Stimulated activated CD8-positive, alpha-beta memory T cell treated with anti-CD3 and anti-CD28 coated beads, Interleukin-4, amount 100 ng/mL, for 4 hours (primary cell): ENCODE measurements around the gene FAM76A.
"Not testable (repeated sequence)": the region's sequence is repeated elsewhere in the genome, so short reads cannot be mapped to it uniquely, and the experiment has no call there.

Source experiments
- DNase-seq, 2 donors: peaks; one replicate each; pipeline ENCODE4 v3.0.0-alpha.2; 2020; ENCODE audit warnings: low read depth in 2 of 2, low spot score in 1 of 2

FAM76A gene

DNA sequence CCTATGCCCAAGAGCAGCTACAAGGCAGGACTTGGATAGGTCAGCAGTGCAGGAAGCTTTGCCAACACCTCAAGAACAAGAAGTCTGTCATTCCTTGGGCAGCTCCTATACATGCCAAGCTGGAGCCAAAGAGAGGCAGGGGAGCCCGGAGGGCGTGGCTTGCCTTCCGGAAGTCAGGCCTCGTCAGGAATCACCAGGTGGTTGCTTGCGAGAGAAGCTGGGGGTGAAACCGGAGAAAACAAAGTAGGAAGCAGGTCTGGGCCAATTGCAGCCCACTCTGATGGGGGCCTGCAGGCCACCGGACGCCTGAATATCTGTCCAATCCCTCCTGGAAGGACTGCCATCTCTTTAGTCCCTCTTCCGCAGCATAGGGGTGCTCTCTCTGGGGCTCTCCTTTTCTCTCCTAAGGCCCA, 794 bp upstream of the FAM76A start:
- no peak for DNase-seq

DNA sequence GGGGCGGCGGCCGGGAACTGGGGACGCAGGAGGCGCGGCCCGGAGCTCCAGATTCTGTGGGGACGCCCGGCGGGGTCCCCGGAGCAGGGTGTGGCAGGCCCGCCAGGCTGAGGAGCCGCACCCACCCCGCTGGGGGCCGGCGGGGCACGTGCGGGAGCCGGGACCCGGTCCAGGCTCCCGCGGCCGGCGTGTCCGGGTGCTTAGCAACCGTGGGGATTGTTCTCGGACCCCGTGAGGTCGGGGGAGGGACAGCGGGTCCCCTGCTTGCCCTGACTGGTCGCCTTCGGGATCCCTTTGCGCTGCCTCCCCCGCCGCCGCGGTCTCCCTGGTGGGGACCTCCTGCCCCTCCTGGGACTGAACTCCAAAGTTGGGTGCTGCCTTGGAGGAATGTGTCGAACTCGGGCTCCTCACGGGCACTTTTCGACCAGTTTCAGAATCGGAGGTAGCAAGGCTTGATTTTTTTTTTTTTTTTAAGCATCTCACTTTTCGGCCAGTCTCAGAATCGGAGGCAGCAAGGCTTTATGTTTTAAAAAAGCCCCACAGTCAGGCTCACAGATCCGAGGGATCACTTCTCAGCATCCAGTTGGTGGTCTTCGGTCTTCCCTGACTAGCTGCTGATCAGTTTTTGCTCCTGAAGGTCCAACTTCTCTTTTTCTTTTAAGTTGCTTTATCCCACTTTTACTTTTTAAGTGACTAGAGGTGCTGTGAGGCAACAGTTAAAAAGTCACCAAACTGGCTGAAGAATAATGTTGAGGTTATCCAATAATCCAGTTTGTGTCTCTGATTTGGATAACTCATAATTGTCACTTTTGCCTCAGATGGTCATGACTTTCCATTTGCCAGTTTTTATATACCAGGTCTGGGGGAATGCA, 648 bp downstream of the FAM76A start:
- DNase-seq = peak in 1 of 2 donors; percentile 7

DNA sequence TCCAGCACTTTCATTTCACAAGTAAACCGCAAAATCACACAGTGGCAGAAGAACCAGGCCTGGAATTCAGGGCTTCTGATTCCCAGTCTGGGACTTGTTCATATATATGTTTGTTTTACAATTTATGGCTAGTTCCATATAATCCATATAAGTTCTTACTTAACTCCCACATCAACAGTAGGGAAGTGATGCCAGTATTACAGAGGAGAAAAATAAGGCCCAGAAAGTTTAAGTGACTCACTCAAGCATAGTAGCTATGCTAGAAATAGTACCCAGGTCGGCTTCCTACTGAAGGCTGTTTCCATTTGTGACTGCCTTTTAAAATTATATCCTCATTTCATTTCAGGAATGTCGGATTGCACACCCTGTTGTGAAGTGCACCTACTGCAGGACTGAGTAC, 1.4 kb downstream of the FAM76A start:
- DNase-seq = no peak

DNA sequence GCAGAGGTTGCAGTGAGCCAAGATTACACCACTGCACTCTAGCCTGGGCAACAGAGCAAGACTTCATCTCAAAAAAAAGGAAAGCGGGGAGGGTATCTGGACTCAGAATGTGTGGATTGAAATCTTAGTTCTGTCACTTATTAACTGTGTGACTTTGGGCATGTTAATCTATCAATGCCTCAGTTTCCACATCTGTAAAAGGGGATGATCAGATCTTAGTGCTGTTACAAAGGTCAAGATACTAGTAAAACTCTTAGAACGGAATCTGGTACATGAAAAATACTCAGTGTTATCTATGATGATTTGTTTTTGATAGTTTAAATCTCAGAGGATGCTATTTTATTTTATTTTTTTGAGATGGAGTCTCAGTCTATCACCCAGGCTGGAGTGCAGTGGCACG, 10.5 kb downstream of the FAM76A start:
- DNase-seq = no peak

DNA sequence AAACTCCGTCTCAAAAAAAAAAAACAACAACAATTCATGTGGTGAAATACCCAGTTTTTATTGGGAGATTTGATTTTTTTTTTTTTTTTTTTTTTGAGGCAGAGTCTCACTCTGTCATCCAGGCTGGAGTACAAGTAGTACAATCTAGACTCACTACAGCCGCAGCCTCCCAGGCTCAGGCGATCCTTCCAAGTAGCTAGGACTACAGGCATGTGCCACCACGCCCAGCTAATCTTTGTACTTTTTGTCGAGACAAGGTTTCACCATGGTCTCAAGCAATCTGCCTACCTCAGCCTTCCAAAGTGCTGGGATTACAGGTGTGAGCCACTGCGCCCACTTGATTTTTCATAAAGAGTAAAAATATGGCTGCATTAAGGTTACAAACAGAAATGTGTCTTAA, 15.4 kb downstream of the FAM76A start:
- DNase-seq = no peak

DNA sequence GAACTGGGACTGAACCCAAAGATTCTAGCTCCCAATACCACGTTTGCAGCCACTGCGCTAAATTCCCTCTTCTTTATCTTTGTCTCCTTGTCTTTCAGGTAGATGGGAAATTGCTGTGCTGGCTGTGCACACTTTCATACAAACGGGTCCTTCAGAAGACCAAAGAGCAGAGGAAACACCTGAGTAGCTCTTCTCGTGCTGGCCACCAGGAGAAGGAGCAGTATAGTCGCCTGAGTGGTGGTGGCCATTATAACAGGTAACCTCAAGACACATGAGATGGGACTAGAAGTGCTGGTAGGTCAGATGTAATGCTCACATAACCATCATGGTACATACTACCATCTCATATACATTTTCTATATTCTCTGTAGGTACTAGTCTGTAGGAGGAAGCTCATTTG, 18.8 kb downstream of the FAM76A start:
- no peak for DNase-seq

DNA sequence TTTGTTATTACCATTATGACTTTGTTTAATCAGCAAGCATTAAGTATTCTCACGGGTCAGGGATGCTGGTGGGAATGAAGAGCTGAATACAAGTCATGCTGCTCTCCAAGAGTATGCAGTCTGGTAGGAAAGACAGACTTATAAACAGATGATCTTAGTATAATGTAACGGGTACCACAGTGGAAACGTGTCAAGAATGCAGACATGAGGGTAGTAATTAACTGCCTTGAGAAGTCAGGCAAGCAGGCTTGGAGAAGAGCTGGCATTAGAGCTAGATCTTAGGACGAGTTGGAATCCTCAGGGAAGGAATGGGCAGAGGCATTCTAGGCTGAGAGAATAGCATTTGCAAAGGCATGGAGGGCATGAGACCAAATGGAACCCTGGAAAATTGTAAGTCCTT, 19.7 kb downstream of the FAM76A start:
- DNase-seq = no peak

DNA sequence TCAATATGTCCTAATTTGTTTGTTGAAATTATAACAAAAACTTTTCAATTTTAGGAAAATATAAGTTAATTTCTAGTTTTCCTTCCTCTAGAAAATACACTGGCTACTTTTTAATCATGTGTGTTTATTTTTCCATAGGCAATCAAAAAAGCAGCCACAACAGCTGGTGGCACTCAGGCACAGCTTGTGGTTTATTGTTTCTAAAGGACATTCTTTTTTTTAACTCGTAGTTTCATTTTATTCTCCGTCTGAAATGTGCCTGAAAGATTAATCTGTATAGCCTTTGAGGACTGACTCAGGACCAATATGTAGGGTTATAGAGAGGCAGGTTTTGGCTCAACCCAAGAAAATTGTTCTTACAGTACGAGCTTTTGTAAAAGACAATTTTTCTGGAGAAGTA, 26.6 kb downstream of the FAM76A start:
- no peak for DNase-seq

DNA sequence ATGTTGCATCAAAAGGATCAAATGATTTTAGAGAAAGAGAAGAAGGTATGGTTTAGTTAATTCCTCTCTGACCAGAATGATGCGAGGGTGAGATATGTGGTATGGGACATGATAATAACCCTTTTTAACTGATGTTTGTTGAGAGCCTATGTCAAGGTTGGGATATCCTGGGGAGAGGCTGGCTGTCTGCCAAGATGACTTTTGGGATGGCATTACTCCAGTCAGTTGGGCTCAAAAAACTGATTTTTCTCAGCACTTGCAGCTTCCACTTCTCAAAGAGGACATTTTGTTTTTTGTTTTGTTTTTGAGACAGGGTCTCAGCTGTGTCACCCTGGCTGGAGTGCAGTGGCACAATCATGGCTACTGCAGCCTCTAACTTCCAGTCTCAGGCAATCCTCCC, 29.5 kb downstream of the FAM76A start:
- DNase-seq = no peak

DNA sequence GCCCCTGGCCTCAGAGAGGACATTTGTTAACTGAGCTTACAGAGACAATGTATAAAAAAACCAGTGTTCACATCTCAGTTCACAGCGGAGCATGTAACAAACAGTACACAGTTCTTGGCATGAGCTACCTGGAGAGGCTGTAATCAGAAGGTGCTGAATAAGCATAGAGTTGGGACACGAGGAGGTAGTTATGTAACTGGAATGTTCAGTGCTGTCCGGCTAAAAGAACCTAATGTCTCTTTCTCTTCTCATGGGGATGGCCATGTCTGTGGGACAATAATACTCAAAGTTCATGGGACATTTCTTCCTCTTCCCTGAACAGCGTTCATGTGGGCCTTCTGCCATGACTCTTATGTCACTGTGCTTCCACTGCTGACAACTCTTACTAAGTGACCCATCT, 30.1 kb downstream of the FAM76A start:
- no peak for DNase-seq

DNA sequence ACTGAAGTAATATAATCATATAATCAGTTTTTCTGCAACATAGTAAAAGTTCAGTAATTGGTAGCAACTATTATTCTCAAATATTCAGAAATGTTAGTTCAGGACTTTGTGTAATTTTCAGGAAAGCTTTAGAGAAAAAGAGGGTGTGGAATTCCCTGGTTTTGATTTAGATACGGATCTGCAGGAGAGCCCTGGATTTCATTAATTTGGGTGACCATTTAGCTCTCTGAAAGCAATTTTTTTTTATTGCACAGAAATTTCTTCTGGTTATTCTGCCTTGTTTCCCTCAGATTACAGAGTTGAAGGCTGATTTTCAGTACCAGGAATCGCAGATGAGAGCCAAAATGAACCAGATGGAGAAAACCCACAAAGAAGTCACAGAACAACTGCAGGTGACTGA, 33.5 kb downstream of the FAM76A start:
- DNase-seq = no peak

DNA sequence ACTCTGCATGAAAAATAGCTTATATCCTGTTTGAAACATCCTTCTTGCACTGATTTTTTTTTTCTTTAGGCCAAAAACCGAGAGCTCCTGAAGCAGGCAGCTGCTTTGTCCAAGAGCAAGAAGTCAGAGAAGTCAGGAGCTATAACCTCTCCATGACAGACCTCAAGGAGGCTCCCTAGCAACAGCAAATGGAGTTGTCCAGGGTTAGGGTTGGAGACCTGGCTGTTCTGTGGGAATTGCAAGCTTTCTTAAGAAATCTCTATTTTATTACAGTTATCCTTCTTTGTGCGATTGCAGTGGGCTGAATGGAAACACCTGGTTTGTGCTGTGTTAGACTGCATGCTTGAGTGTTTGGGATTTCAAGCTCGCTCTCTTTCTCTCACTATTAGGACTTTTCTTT, 34.7 kb downstream of the FAM76A start:
- DNase-seq = no peak

DNA sequence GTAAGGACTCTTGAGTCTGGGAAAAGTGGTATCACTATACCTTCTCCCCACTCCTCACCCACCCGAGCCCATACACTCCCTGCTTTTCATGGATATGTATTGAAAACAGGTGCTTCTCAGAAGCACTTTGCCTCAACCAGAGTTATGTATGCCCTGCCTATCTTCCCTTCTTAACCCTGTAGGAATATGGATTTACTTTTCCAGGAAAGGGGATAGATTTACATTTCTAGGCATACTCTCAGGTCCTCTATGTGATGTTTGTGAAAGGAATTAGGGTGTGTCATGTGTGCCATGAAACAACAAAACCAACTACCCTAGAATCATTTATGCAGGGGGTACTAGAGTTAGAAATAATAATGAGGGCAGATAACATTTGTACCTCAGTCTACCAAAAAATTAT, 36.3 kb downstream of the FAM76A start:
- DNase-seq = no peak

DNA sequence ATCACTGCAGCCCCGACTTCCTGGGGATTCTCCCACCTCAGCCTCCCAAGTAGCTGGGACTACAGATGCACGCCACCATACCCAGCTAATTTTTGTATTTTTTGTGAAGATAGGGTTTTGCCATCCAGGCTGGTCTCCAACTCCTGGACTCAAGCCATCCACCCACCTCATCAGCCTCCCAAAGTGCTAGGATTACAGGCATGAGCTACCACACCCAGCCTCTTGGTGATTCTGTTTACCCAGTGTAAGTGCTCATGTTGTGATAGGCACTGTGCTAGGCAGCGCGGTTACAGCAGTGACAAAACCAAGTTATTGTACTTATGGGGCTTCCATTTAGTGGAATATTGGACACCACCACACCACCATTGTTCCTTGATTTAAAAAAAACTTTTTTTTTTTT, 37.6 kb downstream of the FAM76A start:
- no peak for DNase-seq

DNA sequence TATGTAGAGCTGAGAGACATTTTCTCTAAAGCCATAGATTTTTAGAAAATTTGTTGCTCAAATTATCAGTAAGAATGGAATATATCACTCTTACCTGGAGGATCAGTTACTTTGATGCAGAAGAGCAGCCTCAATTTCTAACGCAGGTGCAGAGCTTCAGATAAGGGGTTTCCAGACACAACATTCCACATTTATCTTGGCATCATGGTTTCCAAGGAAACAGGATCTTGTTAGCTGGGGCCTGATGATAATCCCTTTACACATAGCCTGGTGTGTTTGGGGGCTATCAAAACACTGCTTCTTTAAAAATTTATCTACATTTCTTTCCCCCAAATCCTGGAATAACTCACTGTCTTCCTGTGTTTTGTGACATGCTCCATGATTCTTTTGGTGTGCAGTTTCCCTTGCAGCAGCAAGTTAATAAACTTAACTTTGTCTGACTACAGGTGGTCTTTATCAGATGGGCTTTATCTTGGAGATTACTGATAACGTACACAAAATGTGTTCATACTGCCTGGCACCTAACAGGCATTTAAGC, 44.6 kb downstream of the FAM76A start:
- DNase-seq = no peak

DNA sequence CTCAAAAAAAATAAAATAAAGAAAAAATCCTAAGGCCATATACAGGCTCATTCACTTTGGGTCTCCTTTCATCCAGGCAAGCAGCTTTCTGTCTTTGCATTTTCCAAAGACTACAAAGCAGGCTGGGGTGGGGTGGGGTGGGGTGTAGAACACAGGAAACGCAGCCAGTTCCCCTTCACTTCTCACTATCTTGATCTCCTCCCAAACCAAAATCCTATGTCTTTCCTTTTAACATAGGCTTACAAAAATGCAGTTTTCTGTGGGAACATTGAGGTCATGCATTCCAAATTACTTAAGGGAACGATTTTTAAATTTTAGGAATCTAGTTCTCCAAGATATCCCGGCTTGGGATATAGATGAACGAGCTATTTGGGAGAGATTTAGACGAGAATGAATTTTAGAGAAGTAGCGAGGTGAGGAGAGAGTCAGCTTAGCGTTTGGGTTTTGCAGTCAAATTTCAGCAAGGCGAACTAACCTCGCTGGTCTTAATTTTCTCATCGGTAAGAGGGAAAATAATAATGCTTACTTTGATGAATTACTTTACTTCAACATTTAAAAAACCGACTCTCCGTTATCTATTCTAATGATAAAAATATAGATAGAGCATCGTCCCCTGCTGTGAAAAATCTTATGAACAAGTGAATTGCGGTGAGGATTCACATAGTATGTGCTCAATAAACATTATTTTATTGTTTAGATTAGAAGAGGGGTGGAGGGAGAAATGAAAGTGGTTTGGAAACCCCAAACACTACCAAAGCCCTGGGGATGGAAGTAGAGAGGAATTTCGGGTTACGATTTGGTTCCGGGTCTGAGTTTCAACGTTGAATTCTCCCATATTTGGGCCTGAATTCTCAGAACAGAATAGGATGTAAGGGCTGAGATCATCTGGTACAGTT, 46.5 kb downstream of the FAM76A start:
- DNase-seq = no peak

DNA sequence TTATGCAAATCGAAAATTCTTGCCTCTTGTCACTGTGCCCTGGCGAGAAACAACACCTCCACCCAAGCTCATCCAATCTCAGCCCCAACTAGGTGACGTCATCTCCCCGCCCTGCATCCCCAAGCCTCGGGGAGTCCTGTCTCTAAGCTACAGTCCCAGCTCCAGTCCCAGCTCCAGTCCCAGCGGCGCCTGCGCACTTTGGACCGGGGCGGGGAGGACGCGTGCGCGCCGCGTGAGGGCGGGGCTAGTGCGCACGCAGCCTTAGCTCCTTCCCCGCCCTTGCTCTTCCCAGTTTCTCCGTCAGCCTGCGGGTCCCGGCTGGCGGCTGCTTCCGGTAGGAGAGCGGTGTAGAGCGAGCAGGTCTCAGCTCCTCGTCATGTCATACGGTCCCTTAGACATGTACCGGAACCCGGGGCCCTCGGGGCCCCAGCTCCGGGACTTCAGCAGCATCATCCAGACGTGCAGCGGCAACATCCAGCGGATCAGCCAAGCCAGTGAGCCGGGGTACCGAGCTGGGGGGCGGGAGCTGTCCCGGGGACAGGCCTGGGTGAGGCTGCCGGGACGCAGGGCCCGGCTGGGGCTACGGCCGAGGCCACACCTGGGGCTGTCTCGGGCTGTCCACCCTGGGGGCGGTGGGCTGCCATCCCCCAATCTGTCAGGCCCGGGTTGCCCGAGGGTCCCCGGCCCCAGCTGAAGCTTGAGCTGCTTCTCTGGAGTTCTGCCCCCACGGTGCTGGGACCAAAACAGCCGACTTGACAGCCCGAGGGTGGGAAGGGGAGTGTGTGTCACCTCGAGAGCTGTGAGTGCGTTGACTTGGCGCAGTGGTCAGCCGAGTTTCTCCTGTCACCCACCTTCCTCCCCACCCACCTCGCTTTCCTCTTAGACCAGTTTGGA, 47.4 kb downstream of the FAM76A start, which contains the start of gene STX12:
TSS of gene STX12 (plus strand) at position 288 of the 894 bp plus-strand sequence. CDS start at position 377, 89 bp downstream.
- DNase-seq = peak; percentile 94 to 97

DNA sequence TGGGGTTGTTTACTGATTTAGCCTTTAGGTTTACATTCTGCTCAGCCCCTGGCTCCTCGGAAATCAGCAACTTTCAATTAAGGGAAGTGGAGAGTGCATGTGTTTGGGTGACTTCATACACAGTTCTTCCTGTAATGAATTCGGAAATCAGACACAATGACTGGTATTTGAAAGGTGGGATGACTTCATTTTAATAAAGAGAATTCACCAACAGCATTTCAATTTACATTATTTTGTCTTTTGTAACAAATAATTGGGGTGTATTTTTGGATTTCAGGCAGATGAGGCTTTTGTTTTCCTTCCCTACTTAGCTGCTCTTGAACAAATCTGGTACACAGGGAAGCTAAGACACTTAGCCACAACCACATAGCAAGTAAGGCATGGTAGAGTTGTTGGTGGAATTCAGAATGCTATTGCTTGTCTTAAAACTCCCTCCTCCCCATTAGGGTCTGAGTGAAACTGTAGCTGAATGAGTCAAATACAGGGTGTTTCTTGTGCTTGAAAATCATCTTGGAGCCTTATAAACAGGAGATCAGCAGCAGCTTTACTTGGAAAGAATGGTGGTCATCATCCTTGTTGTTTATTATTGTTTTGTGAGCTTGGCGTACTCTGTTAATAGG, 48.2 kb downstream of the FAM76A start:
- DNase-seq = no peak

DNA sequence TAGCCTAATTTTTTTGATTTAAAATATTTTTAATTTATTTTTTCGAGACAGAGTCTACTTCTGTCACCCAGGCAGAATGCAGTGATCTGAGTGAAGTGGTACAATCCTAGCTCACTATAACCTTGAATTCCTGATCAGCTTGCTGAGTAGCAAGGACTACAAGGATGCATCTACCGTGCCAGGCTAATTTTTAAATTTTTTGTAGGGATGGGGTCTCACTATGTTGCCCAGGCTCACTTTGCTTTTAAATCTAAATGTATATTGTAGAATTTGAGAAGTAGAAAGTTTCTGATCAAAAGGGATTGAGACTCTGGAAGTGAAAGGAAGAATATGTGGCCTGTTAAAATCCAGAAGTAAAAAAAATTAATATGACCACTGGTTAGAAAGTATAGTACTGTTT, 48.9 kb downstream of the FAM76A start:
- DNase-seq = no peak

DNA sequence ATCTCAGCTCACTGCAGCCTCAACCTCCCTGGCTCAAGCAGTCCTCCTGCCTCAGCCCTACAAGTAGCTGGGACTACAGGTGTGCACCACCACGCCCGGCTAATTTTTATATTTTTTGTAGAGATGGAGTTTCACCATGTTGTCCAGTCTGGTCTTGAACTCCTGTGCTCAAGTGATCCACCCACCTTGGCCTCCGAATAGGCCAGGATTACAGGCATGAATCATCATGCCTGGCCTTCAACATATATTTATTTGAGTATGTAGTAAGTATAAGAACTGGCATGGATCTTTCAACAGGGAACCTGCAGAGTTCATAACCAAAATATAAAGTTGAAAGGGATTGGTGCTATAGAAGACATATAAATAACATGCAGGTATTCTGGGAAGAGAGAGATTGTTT, 49.6 kb downstream of the FAM76A start:
- not testable (repeated sequence) for DNase-seq
